ENCODE measurements around the gene FANCE.

The FANCE gene

DNA sequence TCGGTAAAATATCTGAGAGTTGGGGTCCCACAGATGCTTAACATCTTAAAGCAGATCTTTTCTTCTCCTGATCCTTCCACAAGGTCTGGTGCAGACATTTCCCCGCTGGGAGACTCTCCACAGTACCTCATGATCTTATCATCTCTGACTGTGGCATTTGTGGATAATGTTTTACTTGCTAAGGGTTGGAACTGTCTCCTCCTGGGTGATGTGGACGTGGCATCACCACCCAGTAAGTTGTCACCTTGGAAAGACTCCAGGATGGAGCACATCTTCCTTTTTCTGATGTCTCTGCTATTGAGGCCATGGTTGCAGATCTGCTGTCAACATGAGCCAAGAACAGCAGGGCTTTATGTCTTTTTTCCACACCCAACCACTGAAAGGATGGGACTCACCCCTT is 42.0 kb upstream of the FANCE start:
- TF ChIP-seq, protein P1, sequence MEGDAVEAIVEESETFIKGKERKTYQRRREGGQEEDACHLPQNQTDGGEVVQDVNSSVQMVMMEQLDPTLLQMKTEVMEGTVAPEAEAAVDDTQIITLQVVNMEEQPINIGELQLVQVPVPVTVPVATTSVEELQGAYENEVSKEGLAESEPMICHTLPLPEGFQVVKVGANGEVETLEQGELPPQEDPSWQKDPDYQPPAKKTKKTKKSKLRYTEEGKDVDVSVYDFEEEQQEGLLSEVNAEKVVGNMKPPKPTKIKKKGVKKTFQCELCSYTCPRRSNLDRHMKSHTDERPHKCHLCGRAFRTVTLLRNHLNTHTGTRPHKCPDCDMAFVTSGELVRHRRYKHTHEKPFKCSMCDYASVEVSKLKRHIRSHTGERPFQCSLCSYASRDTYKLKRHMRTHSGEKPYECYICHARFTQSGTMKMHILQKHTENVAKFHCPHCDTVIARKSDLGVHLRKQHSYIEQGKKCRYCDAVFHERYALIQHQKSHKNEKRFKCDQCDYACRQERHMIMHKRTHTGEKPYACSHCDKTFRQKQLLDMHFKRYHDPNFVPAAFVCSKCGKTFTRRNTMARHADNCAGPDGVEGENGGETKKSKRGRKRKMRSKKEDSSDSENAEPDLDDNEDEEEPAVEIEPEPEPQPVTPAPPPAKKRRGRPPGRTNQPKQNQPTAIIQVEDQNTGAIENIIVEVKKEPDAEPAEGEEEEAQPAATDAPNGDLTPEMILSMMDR (IDR thresholded peaks at IDR 0.05; ENCODE audit: low read depth, low read length): no peak
- Histone ChIP-seq H3K27ac (no peak overlapping the region), H3K4me3 (ENCODE audit: low read depth, low read length) (no peak overlapping the region), H3K9me3 (ENCODE audit: severe bottlenecking) (no peaks in the 10 kb centered on the region), H3K36me3 (peaks cover 18% of the 10 kb centered on the region), H3K27me3 (ENCODE audit: insufficient read depth, low read depth, severe bottlenecking) (no peaks in the 10 kb centered on the region)
- no peak for DNase-seq

DNA sequence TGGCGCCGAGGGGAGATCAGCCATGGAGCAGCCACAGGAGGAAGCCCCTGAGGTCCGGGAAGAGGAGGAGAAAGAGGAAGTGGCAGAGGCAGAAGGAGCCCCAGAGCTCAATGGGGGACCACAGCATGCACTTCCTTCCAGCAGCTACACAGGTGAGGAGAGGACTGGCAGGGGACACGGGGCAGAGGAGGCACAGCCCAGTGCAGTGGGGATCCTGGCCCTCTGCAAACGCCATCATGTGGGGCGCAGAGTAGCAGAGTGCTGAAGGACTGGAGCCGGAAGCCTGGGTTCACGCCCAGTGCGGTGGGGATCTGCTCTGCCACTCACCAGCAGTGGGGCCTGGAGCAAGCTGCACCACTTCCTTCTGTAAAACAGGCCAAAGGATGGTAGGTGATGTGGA is 41.1 kb upstream of the FANCE start:
- Histone ChIP-seq H3K36me3 (peaks cover 18% of the 10 kb centered on the region), H3K27me3 (ENCODE audit: insufficient read depth, low read depth, severe bottlenecking) (no peaks in the 10 kb centered on the region), H3K9me3 (ENCODE audit: severe bottlenecking) (no peaks in the 10 kb centered on the region), H3K4me3 (ENCODE audit: low read depth, low read length) (no peak overlapping the region), H3K27ac (no peak overlapping the region)
- DNase-seq: no peak
- TF ChIP-seq, protein P1 (IDR thresholded peaks at IDR 0.05; ENCODE audit: low read depth, low read length): no peak

DNA sequence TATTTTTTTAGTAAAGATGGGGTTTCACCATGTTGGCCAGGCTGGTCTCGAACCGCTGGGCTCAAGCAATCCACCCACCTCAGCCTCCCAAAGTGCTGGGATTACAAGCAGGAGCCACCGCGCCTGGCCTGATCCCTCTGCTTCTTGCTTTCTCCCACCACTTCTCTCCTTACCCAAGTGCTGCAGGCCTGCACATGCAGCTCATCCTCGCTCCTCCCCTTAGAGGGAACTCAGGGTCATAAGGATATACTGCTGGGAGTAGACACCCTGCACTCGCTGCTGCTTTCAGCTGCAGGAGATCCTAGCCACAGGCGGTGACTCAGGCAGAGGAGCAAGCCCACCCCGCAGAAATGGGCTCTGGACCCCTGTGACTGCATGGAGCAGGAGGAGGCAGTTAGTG is 40.0 kb upstream of the FANCE start:
- Histone ChIP-seq H3K36me3 (peaks cover 18% of the 10 kb centered on the region), H3K27ac (no peak overlapping the region), H3K9me3 (ENCODE audit: severe bottlenecking) (no peaks in the 10 kb centered on the region), H3K4me3 (ENCODE audit: low read depth, low read length) (no peak overlapping the region), H3K27me3 (ENCODE audit: insufficient read depth, low read depth, severe bottlenecking) (no peaks in the 10 kb centered on the region)
- DNase-seq: peak; percentile 61
- TF ChIP-seq, protein P1 (IDR thresholded peaks at IDR 0.05; ENCODE audit: low read depth, low read length): no peak

DNA sequence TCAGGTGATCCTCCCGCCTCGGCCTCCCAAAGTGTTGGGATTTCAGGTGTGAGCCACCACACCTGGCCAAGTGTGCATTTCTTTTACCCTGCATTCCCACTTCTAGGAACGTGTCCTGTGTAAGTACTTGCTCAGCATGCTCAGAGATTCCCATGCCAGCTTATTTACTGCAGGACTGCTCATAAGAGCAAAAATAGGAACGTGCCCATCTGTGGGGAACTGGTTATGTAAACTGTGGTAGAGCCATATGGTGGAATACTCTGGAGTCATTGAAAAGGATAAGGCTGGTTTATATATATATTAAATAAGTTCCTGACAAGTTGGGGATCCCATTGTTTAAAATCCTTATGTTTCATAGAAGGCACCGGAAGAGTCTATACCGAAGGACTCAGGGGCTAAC is 38.2 kb upstream of the FANCE start:
- no peaks in the 10 kb centered on the region for H3K9me3 ChIP-seq (ENCODE audit: severe bottlenecking)
- TF ChIP-seq, protein P1 (IDR thresholded peaks at IDR 0.05; ENCODE audit: low read depth, low read length): no peak
- H3K4me3 ChIP-seq (ENCODE audit: low read depth, low read length): no peak overlapping the region
- H3K27ac ChIP-seq: no peak overlapping the region
- no peaks in the 10 kb centered on the region for H3K27me3 ChIP-seq (ENCODE audit: insufficient read depth, low read depth, severe bottlenecking)
- peaks cover 24% of the 10 kb centered on the region for H3K36me3 ChIP-seq
- no peak for DNase-seq

DNA sequence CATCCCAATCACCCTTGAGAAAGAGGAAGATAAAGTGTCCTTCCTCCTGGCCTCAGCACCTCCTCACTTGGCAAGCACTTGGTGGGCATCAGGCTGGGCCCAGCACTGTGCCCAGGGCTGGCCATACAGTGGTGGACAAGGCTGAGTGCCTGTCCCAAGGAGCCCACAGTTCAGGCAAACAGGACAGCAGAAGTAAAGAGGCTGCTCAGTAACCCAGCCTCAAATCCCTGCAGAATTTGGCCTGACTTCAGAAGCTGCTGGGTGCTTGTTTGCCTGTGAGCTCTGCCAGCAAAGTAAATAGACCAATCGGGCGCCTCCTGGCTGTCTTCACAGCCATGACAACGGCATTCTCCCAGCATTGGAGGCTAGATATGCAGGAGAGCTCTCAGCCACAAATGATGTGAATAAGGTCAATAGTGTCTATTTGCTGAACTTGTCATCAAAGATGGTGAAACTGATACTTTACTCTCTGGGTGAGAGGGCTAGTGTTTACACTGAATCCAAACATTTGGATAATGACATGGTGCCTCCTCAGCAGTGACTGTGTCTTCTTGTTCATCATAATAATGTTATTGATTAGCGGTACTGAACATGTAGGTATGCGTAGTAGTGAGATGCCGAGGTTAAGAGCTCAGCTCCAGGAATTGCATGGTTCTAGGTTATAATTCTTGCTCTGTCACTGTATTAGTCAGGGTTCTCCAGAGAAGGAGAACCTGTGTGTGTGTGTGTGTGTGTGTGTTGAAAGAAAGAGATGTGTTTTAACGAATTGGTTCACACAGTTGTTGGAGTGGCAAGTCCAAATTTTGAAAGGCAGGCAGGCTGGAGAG is 36.9 kb upstream of the FANCE start:
- H3K4me3 ChIP-seq (ENCODE audit: low read depth, low read length): no peak overlapping the region
- peaks cover 24% of the 10 kb centered on the region for H3K36me3 ChIP-seq
- peak; percentile 77 for DNase-seq
- no peak overlapping the region for H3K27ac ChIP-seq
- no peaks in the 10 kb centered on the region for H3K9me3 ChIP-seq (ENCODE audit: severe bottlenecking)
- TF ChIP-seq, protein P1 (IDR thresholded peaks at IDR 0.05; ENCODE audit: low read depth, low read length): peak; percentile 74
- no peaks in the 10 kb centered on the region for H3K27me3 ChIP-seq (ENCODE audit: insufficient read depth, low read depth, severe bottlenecking)
